GM18870 (cell line): ENCODE results near the gene CSF3R.
"Not testable (repeated sequence)": the region's sequence is repeated elsewhere in the genome, so short reads cannot be mapped to it uniquely, and the experiment has no call there.

Experiments
- ATAC-seq: cut with Tn5 transposase; IDR thresholded peaks from one replicate; pipeline ENCODE4 v1.9.1; 2021; ENCODE audit warnings: moderate library complexity; ENCODE audit not compliant: unreplicated experiment

CSF3R gene

DNA sequence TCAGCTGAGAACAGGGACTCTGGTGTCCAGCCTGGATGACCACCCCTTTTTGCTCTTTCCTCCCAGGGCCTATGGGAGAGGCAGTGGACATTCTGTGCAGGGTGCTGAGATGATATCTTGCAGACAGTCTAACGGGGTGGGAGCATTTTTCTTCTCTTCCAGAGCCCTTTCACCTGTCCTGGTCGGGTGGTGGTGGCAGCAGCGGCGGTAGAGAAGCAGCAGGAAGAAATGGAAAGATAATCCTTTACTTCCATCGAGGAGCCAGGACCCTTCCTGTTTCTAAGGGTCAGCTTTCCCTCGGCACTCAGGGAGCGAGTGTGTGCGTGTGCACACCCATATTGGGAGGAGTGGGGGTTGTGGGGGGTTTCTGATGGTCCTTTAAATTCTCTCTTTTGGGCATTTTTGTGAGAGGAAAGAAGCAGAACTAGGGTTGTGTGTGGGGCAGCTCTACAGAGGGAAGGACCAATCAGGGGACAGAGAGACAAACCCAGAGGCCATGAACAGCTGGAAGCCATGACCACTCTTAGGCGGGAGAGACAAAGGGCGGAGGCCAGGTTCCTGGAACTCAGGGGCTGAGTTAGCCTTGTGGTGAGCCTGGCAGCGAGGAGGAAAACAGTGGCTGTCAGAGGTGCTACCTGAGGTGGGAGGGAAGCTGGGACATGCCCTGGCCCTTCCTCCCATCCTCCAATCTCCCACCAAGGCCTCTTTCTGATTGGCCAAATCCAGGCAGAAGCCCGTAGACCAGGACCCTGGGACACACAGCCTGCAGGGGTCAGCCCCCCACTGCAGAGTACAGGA, 31.2 kb upstream of the CSF3R start:
- ATAC-seq = no peak

DNA sequence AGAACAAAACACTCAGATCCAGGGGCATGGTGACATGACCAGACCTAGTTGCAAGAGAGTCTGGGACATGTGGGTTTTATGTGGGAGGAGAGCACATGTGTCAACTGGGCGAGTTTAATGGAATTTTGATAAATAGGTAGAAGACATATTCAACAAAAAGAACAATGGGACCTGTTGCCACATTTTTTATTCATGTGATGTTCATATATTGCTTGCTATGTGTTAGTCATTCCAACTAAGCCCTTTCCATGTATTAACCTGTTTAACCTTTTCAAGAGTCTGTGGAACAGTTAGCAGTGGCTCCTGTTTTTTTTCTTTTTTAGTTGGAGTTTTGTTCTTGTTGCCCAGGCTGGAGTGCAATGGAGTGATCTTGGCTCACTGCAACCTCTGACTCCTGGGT, 30.1 kb upstream of the CSF3R start:
- ATAC-seq = no peak

DNA sequence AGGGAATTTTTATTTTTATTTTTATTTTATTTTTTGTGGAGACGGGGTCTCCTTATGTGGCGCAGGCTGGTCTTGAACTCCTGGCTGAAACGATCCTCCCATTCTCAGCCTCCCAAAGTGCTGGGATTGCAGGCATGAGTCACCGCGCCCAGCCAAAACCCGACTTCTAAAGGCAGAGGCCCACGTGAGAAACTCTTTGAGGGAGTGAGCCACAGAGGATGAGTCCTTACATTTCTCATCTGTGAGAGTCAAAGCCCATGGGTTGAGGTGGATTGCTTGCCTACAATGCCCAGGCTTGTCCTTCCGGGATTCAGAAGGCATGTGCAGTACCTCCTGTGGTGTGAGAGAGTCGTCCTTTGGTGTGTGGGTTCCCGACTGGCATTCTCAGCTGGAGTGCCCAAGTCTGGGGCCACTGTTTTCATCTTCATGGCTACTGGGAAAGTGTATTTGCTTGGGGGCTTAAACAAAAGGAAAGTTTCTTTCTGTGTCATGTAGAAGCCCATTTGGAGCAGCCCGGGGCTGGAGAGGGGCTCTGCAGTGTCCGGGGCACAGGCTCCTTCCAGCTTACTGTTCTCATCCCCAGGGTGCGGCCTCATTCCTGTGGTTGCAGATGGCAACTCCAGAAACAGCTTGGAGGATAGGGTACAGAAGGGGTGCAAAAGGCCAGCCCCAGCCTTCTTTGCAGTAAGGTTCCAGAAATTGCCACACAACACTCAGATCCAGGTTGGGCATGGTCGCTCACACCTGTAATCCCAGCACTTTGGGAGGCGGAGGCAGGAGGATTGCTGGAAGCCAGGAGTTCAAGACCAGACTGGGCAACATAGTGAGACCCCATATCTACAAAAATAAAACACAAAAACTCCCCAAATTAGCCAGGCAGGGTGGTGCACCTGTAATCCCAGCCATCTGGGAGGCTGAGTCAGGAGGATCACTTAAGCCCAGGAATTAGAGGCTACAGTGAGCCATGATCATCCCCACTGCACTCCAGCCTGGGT, 29.4 kb upstream of the CSF3R start:
- ATAC-seq = no peak

DNA sequence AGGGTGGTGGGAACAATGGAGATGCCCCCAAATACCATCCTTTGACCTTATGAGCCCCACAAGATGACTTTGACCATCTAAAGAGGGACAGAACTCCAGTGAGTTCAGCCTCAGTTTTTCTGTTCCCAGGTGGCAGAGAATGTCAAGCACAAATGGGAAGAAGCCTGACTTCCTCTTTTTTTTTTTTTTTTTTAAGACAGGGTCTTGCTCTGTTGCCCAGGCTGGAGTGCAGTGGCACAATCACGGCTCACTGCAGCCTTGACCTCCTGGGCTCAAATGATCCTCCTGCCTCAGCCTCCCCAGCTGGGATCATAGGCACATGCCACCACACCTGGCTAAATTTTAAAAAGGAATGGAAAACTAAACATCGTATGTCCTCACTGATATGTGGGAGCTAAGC, 28.5 kb upstream of the CSF3R start:
- not testable (repeated sequence) for ATAC-seq

DNA sequence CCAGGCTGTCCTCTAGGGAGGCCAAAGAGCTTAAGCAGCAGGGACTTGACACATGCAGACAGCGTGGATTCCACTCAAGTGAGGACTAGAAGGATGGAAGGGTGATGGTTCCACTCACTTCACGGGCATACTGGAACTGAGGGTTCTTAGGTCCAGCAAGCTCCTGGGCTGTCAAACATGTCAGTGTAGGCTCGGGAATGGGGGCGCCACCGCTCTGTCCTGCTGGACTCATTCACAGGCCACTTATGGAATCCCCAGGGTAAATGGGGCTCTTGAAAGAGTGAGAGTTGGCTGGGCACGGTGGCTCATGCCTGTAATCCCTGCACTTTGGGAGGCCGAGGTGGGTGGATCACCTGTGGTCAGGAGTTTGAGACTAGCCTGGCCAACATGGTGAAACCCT, 27.7 kb upstream of the CSF3R start:
- ATAC-seq = no peak

DNA sequence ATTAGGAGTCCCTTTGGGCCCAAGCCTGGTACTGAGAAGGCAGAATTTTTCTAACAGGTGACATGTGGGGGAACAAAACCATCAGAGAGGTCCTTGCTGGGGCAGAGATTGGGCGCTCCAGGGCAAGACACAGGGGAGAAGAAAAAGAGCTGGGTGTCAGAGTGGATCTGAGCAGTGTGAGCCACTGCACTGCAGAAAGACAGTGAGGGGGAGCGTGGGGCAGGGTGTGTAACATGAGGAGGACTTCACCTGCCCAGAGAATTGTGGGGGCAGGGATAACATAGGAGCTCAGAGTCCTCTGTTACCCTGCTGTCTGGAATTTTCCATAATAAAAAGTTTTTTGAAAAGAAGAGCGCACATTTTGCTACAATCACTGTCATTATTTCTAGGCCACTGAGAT, 25.5 kb upstream of the CSF3R start:
- ATAC-seq = no peak

DNA sequence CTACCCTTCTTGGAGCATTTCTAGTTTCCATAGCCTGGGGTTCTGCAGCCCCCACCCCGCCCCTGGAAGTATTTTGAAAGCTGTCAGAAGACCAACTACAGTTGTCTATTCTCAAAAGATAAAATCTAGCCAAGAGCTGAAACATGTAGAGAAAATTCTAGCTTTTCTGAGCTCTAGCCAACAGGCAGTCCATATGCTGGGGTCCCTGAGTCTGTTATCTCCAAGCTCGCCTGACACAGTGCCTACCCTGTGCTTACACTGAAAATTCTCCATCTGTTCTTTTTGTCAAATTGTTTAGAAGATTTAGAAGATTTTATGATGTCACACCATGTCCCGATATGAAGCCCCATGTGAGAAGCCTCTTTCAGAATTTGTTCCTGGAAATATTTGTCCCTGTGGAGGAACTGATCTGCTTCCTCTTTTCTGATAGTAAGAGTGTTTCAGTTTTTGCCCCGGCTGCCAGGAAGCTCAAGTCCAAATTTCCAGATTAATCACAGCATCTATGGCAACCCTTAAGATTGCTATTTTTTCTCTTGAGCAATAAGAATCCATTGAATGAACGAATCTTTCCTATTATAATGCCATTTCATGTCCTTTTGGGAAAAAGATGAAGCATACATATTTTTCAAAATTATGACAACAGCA, 23.7 kb upstream of the CSF3R start:
- no peak for ATAC-seq

DNA sequence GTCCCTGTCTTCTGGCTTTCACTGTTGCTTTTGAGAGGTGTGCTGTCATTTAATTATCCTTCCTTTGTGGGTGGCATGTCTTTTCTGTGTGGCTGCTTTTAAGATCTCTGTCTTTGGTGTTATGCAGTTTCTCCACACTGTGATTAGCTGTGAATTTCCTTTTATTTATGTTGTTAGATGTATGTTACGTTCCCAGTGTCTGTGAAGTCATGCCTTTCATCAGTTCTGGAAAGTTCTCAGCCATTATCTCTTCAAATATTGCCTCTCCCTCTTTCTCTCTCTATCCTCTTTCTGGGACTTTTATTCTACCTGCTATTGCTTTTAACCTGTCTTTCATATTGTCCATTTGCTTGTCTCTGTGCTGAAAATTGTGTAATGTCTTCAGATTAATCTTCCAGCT, 21.0 kb upstream of the CSF3R start:
- no peak for ATAC-seq

DNA sequence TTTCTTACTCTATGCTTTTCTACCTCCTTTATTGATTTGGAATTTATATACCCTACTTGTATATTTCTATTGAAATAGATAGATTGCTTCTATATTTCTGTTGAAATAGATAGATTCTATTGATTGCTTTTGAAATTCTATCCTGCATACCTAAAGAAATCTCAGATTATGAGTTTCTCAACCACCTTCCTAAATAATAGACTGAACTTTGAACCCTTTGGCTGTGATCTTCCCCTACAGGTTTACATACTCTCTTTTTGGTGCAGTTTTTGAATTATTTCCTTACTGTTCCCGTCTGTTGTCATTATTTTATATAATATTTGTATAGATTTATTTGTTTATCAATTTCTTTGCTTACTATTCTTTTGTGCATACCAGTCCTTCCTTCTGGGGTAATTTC, 20.4 kb upstream of the CSF3R start:
- ATAC-seq = no peak

DNA sequence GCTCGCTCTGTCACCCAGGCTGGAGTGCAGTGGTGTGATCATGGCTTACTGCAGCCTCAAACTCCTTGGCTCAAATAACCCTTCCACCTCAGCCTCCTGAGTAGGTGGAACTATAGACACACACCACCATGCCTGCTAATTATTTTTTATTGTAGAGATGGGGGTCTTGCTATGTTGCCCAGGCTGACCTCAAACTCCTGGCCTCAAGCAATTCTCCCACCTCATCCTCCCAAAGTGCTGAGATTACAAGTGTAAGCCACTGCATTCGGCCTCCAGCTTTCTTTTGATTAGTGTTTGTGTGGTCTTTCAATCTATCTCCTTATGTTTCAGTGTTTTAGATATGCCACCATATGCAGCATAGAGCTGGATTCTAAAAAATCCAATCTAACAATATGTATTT, 19.9 kb upstream of the CSF3R start:
- no peak for ATAC-seq

DNA sequence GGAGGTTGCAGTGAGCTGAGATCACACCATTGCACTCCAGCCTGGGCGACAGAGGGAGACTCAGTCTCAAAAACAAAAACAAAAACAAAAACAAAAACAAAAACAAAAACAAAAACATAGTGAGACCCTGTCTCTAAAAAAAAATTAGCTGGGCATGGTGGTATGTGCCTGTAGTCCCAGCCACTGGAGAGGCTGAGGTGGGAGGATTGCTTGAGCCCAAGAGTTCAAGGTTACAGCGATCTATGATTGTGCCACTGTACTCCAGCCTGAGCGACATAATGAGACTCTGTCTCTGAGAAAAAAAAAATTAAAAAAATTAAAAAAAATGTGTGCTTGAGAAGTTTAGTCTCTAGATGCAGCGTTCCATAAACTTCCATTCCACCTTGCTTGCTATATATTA, 19.2 kb upstream of the CSF3R start:
- not testable (repeated sequence) for ATAC-seq

DNA sequence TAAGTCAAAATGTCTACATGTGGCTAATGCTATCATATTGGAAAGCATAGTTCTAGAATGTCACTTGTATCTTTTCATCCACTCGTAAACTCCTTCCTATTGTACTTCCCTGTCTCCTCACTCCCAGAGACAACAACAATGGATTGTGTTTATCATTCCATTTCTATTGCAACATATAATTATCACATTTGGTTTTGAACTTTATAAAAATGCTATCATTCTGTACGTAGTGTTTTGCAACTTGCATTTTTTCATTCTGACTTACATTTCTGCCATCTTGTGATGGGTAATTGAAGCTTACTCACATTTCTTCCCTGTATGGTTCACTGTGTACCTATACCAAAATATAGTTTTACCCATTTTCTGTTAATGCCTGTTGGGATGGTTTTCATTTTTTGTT, 14.5 kb upstream of the CSF3R start:
- ATAC-seq = no peak

DNA sequence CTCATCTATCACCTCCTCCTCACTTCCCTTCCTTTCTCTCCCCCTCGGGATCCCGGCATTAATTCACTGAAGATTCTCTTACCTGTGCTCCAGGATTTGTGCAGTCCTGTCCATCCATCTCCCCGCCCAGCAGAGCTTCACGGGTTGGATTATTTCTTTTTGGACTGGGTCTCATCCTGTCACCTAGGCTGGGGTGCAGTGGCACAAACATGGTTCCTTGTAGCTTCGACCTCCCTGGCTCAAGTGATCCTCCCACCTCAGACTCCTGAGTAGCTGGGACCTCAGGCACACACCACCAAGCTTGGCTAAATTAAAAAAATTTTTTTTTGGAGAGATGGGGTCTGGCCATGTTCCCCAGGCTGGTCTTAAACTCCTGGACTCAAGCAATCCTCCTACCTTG, 12.3 kb upstream of the CSF3R start:
- ATAC-seq = no peak

DNA sequence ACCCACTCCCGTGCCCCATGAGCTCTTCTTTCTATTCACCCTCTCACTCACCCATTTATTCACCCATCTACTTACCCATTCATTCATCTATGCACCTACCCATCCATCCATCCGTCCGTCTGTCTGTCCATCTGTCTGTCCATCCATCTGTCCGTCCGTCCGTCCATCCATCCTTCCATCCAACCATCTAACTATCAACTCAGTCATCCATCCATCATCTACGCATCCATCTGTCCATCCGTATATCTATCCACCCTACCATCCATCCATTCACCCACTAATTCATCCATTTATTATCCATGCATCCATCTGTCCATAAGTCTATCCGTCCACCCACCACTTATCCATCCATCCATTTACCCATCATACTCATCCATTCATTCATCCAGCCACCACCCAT, 10.8 kb upstream of the CSF3R start:
- no peak for ATAC-seq

DNA sequence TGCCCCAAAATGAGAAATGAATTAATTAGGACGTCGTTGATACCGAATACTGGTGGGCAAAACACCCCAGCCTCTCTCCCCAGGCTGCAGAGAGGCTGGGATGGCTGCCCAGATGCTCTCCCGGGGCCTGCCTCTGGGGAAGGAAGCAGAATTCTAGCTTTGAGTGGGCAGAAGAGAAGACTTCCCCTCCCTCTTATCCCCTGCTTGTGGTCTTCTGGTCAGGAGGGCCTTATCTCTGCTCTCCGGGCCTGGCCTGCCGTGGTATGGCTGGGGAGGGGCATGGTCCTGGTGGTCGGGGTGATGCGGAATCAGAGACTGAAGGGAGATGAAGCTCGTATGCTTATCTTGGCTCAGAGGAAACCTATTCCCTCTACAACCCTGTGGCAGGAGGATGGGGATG, 9.8 kb upstream of the CSF3R start:
- no peak for ATAC-seq

DNA sequence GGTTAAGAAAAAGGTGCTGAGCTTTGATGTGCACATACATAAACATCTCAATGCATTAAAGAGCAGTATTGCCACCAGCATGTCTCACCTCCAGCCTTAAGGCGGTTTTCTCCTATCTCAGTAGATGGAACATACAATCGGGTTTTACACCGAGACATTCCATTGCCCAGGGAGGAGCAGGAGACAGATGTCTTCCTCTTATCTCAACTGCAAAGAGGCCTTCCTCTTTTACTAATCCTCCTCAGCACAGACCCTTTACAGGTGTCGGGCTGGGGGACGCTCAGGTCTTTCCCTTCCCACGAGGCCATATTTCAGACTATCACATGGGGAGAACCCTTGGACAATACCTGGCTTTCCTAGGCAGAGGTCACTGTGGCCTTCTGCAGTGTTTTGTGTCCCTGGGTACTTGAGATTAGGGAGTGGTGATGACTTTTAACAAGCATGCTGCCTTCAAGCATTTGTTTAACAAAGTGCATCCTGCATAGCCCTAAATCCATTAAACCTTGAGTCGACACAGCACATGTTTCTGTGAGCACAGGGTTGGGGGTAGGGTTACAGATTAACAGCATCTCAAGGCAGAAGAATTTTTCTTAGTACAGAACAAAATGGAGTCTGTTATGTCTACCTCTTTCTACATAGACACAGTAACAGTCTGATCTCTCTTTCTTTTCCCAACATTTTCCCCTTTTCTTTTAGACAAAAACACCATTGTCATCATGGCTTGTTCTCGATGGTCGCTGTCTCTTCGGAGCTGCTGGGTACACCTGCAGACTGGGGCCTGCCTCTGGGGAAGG, 6.7 kb upstream of the CSF3R start:
- ATAC-seq = not testable (repeated sequence)

DNA sequence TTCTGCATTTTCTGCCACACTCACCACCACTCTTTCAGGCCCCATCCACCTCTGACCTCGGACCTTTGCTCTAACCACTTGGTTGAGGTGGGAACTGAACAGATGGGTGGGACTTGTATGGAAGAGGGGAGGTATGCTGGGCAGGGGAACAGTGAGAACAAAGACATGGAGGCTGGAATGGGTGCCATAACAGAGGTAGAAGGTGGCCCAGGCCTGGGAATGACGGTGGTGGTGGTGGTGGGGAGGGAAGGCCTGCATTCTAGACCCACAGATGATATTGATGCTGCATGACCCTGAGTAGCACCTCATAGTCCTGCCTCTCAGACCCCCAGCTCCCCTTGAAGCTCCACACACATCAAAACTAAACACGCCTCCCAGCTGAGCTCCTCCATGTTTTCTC, 5.2 kb upstream of the CSF3R start:
- no peak for ATAC-seq

DNA sequence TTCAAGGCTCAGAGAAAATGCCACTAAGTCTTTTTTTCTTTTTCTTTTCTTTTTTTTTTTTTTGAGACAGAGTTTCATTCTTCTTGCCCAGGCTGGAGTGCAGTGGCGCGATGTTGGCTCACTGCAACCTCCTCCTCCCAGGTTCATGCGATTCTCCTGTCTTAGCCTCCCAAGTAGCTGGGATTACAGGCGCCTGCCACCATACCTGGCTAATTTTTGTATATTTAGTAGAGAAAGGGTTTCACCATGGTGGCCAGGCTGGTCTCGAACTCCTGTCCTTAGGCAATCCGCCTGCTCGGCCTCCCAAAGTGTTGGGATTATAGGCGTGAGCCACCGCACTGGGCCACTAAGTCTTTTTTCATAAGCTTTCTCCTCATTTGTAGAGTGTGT, 4.6 kb upstream of the CSF3R start:
- not testable (repeated sequence) for ATAC-seq

DNA sequence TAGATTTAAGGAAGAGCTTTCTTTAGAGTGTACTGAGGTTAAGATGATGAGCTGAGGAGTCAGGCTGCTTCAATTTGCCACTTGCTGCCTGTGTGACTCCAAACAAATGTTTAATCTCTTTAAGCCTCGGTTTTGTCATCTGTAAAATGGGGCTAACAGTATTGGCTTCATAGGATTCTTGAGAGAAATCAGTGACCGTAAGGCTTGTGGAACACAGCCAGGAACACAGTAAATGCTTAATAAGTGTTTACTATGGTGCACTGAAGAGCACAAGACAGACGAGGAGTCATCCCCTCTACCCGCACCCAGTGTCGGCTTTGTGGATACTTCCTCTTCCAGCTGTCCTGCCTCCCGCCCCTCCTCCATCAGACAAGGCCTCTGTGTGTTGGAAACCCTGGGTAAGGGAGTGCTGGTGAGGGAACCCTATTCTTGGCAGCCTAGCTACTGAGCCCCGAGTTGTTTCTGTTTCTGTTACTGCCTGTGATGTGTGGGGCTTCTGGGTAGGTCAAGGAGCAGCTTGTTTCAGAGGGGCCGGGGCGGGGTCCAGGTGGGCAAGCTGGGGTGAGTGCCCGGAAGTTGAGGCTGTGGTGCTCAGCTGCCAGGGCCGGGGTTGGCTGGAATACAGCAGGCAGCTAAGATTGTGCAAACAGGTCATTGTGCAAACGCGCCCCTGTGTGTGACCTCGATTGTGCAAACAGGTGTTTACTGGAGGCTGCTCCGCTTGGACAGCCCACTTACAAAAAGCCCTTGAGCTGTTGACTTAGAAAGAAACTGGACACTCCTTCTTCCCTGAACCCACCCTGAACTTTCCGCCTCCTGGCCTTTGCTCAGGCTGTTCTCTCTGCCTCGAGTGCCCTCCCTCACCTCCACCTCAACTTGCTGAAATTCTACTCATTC, 4.0 kb upstream of the CSF3R start:
- ATAC-seq = no peak

DNA sequence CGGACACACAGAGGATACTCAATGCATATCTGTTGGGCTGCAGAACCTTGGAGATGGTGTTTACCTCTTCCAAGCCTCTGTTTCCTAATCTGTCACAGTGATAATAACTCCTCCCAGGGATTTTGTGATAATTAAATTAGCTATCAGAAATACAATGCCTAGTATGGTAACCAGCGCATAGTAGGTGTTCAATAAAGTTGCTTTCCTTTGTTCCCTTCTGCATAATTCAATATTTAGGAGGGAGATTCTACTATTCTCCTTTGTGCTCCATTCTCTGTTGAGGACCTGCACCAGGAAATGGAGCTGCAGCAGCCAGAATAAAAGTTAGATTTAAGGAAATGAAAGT, 3.4 kb upstream of the CSF3R start:
- no peak for ATAC-seq
